Measurements from ENCODE around the gene APOL1.

Gene APOL1

GRCh38 chr22:36294801-36295200 is 41.9 kb downstream of the APOL1 start:
- no peak for DNase-seq

DNA sequence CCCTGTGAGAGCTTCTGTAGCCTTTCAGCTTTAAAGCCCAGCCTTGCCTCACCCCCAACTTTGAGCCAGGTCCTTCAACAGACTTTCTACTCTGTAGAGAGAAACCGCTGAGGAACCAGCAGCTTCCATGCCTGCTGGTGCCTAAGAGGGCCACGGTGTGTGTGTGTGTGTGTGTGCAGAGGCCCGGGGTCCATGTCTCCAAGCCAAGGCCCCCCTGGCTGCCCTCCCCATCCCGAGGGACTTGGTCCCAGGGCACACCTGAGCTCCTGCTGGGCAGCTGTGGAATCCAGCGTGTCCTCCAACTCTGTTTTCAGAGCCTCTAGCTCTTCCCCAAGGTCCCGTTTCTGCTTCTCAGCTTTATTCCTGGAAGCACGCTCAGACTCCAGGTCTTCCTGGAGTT is 42.3 kb downstream of the APOL1 start:
- no peak for DNase-seq

GRCh38 chr22:36296690-36297089 is 43.8 kb downstream of the APOL1 start:
- DNase-seq: no peak

DNA sequence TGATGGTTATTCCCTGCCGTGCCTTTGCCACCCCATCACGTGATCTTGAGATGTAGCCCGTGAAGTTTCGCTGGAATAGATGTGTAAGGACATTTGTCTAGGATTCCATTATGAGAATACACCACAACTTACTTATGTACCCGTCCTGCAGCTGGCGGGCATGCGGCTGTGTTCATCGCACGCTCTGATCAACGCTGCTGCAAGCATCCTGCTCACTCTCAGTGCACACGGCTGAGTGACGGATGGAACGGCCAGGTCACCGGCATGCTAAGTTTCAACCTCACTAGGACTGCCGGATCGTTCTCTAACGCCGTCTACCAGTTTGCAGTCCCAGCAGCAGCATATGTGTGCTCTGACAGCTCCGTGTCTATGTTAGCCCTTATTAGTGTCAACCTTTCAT is 44.6 kb downstream of the APOL1 start:
- no peak for DNase-seq

DNA sequence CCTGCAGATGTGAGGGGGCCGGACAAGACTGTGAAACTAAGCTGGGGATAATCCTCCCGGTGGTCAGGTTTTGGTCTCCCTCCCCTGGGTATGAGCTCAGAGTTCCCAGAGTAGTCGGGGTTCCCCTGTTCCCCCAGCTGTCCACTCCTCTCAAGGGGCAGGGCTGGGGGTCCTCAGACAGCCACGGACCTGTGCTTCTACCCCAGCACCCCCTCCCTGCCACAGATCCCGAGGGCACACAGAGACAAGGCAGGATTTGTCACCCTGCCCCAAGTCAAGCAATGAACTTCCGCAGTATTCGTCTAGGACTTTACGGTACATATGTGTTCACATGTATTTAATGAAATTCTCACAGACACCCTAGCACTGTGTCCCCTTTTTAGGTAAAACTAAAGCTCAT is 45.2 kb downstream of the APOL1 start:
- no peak for DNase-seq

DNA sequence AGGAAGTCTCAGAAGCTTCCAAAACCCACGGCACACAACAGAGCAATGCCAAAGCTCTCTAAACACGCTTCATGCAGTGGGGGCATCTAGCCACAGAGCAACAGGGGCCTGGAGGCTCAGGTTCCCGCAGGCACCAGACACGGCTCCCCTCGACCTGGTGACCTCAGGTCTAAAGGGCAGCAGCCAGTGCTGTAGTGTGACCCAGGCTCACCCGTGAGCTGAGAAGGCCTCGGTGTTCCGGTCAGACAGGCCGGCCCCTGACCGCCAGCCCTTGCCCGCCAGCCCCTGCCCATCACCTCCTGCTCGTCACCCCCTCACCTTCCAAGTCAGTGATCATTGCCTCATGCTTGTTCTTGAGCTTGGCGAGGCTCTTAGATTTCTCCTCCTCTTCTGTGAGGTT is 45.7 kb downstream of the APOL1 start:
- DNase-seq: no peak

GRCh38 chr22:36299295-36299694 is 46.4 kb downstream of the APOL1 start:
- no peak for DNase-seq

GRCh38 chr22:36299911-36300310 is 47.0 kb downstream of the APOL1 start:
- DNase-seq: no peak

DNA sequence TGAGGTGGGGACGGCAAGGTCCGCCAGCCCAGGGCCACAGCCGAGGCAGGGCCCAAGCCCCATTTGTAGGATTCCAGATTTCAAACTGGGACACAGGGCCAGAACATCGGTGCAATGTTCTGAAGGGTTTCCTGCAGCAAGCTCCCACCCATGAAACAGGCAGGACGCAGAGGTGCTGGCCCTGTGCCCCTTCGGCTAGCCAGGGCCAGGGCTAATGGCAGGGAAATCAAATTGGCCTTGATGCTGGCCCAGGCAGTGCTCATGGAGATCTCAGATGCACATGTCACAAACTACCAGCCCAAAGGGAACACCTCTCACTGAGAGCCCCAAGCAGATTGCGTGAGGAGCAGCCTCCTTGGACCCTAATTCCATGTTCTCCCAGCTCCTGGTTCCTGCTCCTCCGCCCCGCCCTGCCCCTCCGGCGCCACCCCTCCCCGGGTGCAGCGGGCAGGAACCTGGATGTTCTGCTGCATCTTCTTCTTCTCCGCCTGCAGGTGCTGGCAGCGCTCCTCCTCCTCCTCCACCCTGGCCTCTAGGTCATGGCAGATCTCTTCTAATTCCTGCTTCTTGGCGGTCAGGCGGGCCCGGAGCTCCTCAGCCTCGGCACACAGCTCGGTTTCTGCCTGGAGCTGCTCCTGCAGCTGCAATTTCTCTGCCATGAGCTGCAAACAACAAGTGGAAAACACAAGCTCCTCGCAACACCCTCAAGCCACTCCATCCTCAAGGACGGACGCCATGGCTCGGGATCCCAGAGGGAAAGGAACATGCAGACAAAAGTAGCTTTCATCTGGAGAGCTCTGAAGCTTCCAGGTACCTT is 47.7 kb downstream of the APOL1 start:
- DNase-seq: no peak

GRCh38 chr22:36301384-36301828 is 48.5 kb downstream of the APOL1 start:
- DNase-seq: peak; percentile 85

GRCh38 chr22:36301851-36302250 is 48.9 kb downstream of the APOL1 start:
- DNase-seq: no peak

- DNase-seq: no peak
Measured at GRCh38 chr22:36302439-36303114, 49.6 kb downstream of the APOL1 start.

GRCh38 chr22:36303115-36303467 is 50.2 kb downstream of the APOL1 start:
- no peak for DNase-seq

DNA sequence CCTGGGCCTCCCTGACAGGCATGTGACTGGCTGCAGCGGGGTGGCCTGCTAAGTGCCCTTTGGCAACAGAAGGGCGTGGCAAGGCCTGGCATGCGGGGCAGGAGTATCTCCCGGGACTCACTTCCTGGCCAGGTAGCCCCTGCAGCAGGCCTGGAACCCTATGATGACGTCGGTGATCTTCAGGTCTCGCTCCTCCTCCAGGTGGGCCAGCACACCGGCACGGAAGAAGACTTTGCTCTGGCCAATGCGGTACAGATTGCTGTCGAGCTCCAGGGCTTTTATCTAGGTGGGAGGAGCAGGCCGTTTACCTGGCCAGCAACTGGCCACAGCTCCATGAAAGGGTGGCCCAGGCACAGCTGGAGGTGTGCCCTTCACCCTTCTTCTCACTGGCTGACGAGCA is 50.9 kb downstream of the APOL1 start:
- DNase-seq: no peak

GRCh38 chr22:36304429-36304828 is 51.5 kb downstream of the APOL1 start:
- no peak for DNase-seq

DNA sequence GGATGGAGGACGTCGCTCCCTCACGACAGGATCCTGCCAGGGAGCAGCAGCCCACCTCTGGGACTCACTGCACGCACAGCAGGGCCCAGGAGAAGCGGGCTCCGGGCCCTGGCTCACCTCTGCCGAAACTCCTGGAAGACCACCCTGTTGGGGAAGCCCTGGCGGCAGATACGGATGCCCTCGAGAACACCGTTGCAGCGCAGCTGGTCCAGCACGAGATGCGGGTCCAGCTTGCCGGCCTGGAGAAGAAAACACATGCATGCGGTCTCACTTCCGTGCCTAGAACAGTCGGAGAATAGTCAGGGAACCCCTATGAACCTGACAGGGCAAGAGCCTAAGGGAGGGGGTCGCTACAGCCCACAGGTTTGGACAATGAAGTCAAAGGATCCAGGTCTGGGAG is 52.9 kb downstream of the APOL1 start:
- DNase-seq: no peak

GRCh38 chr22:36306227-36306626 is 53.3 kb downstream of the APOL1 start:
- no peak for DNase-seq

- DNase-seq: no peak
Measured at GRCh38 chr22:36308880-36309279, 55.9 kb downstream of the APOL1 start.

- no peak for DNase-seq
Measured at GRCh38 chr22:36311386-36312085, 58.6 kb downstream of the APOL1 start.

- DNase-seq: no peak
Measured at GRCh38 chr22:36315325-36315724, 62.4 kb downstream of the APOL1 start.

DNA sequence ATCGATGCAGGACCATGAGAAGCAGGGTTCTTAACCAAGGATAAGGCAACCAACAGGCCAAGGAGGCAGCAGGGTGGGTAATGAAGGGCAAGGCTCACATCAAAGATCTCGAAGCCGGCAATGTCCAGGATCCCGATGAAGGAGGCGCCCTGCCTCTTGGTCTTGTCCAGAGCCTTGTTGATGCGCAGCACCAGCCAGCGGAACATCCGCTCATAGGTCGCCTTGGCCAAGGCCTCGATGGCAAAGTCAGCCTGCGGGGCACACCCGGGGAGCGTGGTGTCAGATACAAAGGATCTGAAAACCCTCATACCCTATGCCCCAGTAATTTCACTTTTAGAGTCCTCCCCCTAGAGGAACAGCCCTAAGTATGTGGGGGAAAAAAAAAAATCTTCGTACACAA is 63.5 kb downstream of the APOL1 start:
- DNase-seq: no peak
